NCI-H2029 treated with DMSO at 0.1 percent for 48 hours (cell line): ENCODE data around the gene COMMD1.
"Not testable (repeated sequence)": the region's sequence is repeated elsewhere in the genome, so short reads cannot be mapped to it uniquely, and the experiment has no call there.

Experiments used
- DNase-seq: peaks from one replicate; lab custom pipeline; 2025; lab: John Stamatoyannopoulos, UW

Gene COMMD1

GRCh38 chr2:62074233-62074632 is 168.8 kb downstream of the COMMD1 start:
- no peak for DNase-seq

- DNase-seq: no peak
Observed at GRCh38 chr2:62076980-62077638, 171.6 kb downstream of the COMMD1 start.

- no peak for DNase-seq
Observed at GRCh38 chr2:62084801-62085200, 179.3 kb downstream of the COMMD1 start.

GRCh38 chr2:62089658-62090057 is 184.2 kb downstream of the COMMD1 start:
- DNase-seq: no peak

GRCh38 chr2:62091471-62091870 is 186.0 kb downstream of the COMMD1 start:
- DNase-seq: no peak

- DNase-seq: no peak
Observed at GRCh38 chr2:62099050-62099449, 193.6 kb downstream of the COMMD1 start.

- DNase-seq: no peak
Observed at GRCh38 chr2:62099523-62100175, 194.2 kb downstream of the COMMD1 start.

GRCh38 chr2:62101886-62102285 is 196.4 kb downstream of the COMMD1 start:
- no peak for DNase-seq

- DNase-seq: no peak
Observed at GRCh38 chr2:62102402-62102920, 197.0 kb downstream of the COMMD1 start.

- no peak for DNase-seq
Observed at GRCh38 chr2:62109554-62109953, 204.1 kb downstream of the COMMD1 start.

GRCh38 chr2:62110415-62111025 is 205.0 kb downstream of the COMMD1 start:
- DNase-seq: no peak

GRCh38 chr2:62112179-62112578 is 206.7 kb downstream of the COMMD1 start:
- DNase-seq: no peak

GRCh38 chr2:62114564-62114963 is 209.1 kb downstream of the COMMD1 start:
- no peak for DNase-seq

- DNase-seq: no peak
Observed at GRCh38 chr2:62116983-62117382, 211.5 kb downstream of the COMMD1 start.

- DNase-seq: no peak
Observed at GRCh38 chr2:62118160-62118559, 212.7 kb downstream of the COMMD1 start.

GRCh38 chr2:62119311-62119974 is 214.0 kb downstream of the COMMD1 start:
- no peak for DNase-seq

- not testable (repeated sequence) for DNase-seq
Observed at GRCh38 chr2:62126239-62126638, 220.8 kb downstream of the COMMD1 start.

- DNase-seq: no peak
Observed at GRCh38 chr2:62133320-62133823, 227.9 kb downstream of the COMMD1 start.

GRCh38 chr2:62136956-62137830 is 231.7 kb downstream of the COMMD1 start:
- no peak for DNase-seq

- DNase-seq: no peak
Observed at GRCh38 chr2:62140426-62141141, 235.1 kb downstream of the COMMD1 start.
